ENCODE data around the gene PDGFA.

The PDGFA gene

DNA sequence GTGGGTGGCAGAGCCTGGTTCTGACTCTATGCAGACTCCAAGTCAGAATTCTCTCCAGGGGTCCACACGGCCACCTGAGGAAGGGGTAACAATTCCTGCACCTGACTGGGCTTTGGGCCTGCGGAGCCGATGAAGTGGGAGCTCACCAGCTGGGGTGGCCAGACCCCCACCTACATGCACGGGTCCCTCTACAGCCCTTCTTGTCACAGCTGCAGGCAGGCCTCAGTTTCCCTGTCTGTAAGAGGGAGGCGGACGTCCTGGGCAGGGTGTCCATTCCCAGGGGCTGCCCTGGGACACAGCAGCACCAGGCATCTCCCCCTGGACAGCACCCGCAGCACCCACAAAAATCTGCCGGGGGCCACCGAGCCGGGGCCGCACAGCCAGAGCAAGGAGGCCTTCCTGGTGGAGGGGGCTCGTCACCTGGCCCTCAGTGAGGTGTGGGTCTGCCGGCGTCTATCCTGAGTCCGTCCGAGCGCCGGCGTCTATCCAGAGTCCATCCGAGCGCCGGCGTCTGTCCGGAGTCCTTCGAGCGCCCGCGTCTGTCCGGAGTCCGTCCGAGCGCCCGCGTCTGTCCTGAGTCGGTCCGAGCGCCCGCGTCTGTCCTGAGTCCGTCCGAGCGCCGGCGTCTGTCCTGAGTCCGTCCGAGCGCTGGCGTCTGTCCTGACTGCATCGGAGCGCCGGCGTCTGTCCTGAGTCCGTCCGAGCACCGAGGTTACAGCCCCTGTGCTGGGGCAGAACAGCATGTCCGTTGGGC lies 65.1 kb downstream of the PDGFA start:
- H3K4me1 ChIP-seq (ENCODE audit: control insufficient read depth, insufficient read depth, low read length): peaks cover 12% of the 10 kb centered on the region
- H3K27ac ChIP-seq (ENCODE audit: low read length): no peak overlapping the region
- H3K36me3 ChIP-seq (ENCODE audit: control insufficient read depth, insufficient read depth, low read length): no peaks in the 10 kb centered on the region
- no peaks in the 10 kb centered on the region for H3K9me3 ChIP-seq (ENCODE audit: control insufficient read depth, insufficient read depth, low read length)
- peaks cover 2% of the 10 kb centered on the region; the same call in 1 of the 2 replicates for H3K27me3 ChIP-seq (ENCODE audit: control insufficient read depth, insufficient read depth, low read length)
- DNase-seq (ENCODE audit: low read depth, low spot score): no peak
- WGBS (ENCODE audit: insufficient coverage, insufficient read length): no CpG with 5 or more reads among the region's 56 CpGs
- no peak overlapping the region for H3K4me3 ChIP-seq (ENCODE audit: low read length)

DNA sequence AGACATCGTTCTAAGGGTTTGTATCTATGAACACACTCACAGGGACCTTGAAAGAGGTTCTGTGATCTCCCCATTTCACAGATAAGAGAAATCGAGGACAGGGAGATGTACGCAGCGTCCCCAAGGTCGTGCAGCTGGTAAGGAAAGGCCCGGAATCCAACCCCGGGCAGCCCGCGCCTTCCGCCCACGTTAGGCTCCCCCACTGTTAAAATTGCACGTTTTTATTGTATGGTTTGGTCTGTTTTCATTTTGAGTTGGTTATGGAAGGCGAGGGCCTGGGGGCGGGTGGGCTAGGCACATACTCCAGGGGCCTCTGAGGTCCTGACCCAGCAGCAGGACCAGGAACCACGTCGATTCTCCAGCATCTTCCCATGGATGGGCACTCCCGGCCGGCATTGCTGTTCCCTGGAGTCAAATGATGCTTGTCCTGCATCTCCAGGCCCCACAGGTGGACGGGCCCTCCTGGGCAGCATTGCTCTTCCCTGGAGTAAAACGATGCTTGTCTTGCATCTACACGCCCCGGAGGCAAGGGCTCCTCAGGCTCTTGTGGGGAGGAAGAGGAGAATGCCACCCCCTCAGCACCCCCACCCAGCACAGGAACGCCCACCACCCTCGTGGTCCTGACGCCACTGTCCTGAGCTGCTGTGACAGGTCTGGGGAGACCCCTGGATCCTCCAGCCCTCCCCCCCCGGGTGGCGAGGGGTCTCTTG lies 65.9 kb downstream of the PDGFA start:
- DNase-seq (ENCODE audit: low read depth, low spot score): no peak
- WGBS (ENCODE audit: insufficient coverage, insufficient read length): no CpG with 5 or more reads among the region's 27 CpGs
- Histone ChIP-seq H3K27ac (ENCODE audit: low read length) (no peak overlapping the region), H3K27me3 (ENCODE audit: control insufficient read depth, insufficient read depth, low read length) (peaks cover 2% of the 10 kb centered on the region; the same call in 1 of the 2 replicates), H3K9me3 (ENCODE audit: control insufficient read depth, insufficient read depth, low read length) (no peaks in the 10 kb centered on the region), H3K36me3 (ENCODE audit: control insufficient read depth, insufficient read depth, low read length) (no peaks in the 10 kb centered on the region), H3K4me1 (ENCODE audit: control insufficient read depth, insufficient read depth, low read length) (peaks cover 12% of the 10 kb centered on the region), H3K4me3 (ENCODE audit: low read length) (no peak overlapping the region)

DNA sequence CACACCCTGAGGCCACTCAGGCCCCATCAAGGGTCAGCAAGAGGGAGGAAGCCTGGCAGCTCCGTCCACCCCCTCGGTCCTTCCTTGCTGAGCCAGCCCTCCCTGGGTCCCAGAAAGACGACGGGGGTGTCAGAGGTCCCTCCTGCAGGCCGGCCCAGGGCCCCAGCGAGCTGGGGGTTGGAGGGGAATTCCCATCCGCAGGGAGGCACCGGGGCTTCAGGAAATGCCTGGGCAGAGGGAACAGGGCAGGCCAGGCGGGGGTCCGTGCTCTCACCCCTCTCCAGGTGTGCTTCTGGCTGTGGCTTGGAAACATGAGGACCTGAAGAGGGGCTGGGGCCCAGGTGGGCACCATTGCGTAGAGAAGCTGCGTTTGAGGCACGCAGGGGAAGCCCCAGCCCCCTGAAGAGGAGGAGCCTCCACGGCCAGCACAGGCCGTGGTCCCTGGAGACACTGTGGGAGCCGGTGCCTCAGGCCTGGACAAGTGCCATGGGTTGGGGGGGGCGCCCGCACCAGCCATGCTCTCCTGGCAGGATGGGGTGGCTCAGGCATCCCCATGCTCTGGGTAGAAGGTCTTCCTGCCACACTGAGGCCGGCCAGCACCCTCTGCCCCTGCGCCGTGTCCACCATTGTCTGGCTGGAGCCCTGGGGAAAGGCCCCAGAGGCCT lies 66.7 kb downstream of the PDGFA start:
- no peak for DNase-seq (ENCODE audit: low read depth, low spot score)
- Histone ChIP-seq H3K4me3 (ENCODE audit: low read length) (no peak overlapping the region), H3K4me1 (ENCODE audit: control insufficient read depth, insufficient read depth, low read length) (peaks cover 12% of the 10 kb centered on the region), H3K27me3 (ENCODE audit: control insufficient read depth, insufficient read depth, low read length) (peaks cover 2% of the 10 kb centered on the region; the same call in 1 of the 2 replicates), H3K27ac (ENCODE audit: low read length) (no peak overlapping the region), H3K9me3 (ENCODE audit: control insufficient read depth, insufficient read depth, low read length) (no peaks in the 10 kb centered on the region), H3K36me3 (ENCODE audit: control insufficient read depth, insufficient read depth, low read length) (no peaks in the 10 kb centered on the region)
- no CpG with 5 or more reads among the region's 21 CpGs for WGBS (ENCODE audit: insufficient coverage, insufficient read length)

DNA sequence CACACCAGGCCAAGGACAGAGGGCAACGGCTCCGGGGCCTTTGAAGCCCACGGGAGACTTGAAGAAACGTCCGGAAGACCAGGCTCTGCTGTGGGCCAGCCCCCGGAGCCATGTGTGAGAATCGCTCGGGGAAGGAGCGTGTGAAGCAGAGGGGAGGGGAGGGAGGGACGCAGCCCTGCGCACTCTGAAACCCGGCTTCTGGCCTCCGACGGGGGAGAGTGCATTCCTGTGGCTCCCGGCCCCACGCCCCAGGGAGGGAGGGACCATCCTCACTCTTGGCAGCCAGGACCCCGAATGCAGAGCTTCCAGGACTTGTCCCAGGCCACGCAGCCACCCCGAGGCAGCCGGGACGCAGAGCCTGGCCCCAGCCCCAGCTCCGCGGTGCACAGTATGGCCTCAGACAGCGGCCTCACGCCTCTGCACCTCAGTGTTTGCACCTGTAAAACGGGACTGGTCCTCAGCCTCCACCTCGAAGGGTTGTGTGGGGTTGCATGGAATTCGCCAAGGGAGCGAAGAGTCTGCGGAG lies 67.4 kb downstream of the PDGFA start:
- H3K27me3 ChIP-seq (ENCODE audit: control insufficient read depth, insufficient read depth, low read length): peaks cover 2% of the 10 kb centered on the region; the same call in 1 of the 2 replicates
- no peaks in the 10 kb centered on the region for H3K36me3 ChIP-seq (ENCODE audit: control insufficient read depth, insufficient read depth, low read length)
- peaks cover 12% of the 10 kb centered on the region for H3K4me1 ChIP-seq (ENCODE audit: control insufficient read depth, insufficient read depth, low read length)
- H3K4me3 ChIP-seq (ENCODE audit: low read length): peak overlapping the region; percentile 16; the same call in 1 of the 2 replicates
- WGBS (ENCODE audit: insufficient coverage, insufficient read length): no CpG with 5 or more reads among the region's 30 CpGs
- DNase-seq (ENCODE audit: low read depth, low spot score): no peak
- no peak overlapping the region for H3K27ac ChIP-seq (ENCODE audit: low read length)
- H3K9me3 ChIP-seq (ENCODE audit: control insufficient read depth, insufficient read depth, low read length): no peaks in the 10 kb centered on the region

DNA sequence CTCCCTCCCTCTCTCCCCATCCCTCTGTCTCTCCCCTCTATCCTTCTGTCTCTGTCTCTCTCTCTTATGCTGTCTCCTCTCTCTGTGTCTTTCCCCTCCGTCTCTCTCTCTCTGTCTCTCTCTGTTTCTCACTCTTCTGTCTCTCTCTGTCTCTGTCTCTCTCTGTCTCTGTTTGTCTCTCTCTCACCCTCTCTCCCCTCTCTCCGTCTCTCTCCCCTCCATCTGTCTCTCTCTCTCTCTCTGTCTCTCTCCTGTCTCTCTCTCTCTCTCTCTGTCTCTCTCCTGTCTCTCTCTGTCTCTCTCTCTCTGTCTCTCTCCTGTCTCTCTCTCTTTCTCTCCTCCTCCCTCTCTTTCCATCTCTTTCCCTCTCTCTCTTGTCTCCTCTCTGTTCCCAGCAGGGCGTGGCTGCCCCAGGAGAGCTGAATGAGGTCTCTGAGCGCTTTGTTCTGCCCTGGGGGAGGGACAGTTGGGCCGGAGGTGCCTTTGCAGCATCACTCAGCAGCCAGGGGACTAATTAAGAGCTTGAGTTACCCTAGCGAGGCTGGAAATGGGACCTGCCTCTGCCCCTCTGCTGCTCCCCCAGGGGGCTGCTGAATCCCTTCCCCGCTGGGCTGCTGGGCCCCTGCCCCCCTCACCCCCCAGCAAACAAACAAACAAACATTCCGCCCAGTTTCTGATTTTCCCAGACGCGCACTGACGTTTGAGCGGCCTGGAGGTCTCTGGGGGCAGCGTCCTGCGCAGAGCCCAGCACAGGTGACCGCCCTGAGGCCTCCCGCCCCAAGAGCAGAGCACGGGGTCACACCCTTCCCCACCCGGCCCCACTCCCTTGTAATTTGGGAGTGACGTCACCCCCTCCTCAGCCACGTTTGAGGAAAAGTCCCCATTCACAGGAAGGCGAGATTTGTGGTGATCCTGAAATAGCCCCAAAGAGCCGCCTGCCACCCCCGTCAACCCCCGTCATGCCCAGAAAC lies 68.1 kb downstream of the PDGFA start:
- Histone ChIP-seq H3K27ac (ENCODE audit: low read length) (no peak overlapping the region), H3K27me3 (ENCODE audit: control insufficient read depth, insufficient read depth, low read length) (peaks cover 2% of the 10 kb centered on the region; the same call in 1 of the 2 replicates)
- no CpG with 5 or more reads among the region's 24 CpGs for WGBS (ENCODE audit: insufficient coverage, insufficient read length)

DNA sequence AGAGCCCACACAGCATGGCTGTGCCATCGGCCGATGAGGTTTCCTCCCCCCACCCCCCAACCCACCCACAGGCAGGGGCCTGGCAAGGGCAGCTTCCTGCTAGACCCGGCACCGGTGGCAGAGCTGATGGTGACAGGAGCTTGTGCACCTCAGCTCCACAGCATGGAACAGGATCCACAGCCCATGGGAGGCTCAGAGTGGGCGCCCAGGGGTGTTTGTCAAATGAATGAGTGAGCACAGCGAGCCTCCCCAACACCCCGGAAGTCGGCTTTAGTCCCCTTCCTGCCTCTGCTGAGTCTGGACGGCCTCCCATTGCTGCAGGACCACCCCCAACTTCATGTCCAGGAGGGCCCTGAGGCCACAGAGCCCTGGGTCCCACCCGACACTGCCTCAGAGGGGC lies 68.9 kb downstream of the PDGFA start:
- Histone ChIP-seq H3K4me1 (ENCODE audit: control insufficient read depth, insufficient read depth, low read length) (peaks cover 12% of the 10 kb centered on the region), H3K27me3 (ENCODE audit: control insufficient read depth, insufficient read depth, low read length) (peaks cover 2% of the 10 kb centered on the region; the same call in 1 of the 2 replicates), H3K27ac (ENCODE audit: low read length) (no peak overlapping the region)

More for the DNA sequence above, 68.1 kb downstream of the PDGFA start:
- DNase-seq (ENCODE audit: low read depth, low spot score): no peak
- H3K4me1 ChIP-seq (ENCODE audit: control insufficient read depth, insufficient read depth, low read length): peaks cover 12% of the 10 kb centered on the region
- H3K4me3 ChIP-seq (ENCODE audit: low read length): peak overlapping the region; percentile 16; the same call in 1 of the 2 replicates
- no peaks in the 10 kb centered on the region for H3K9me3 ChIP-seq (ENCODE audit: control insufficient read depth, insufficient read depth, low read length)
- H3K36me3 ChIP-seq (ENCODE audit: control insufficient read depth, insufficient read depth, low read length): no peaks in the 10 kb centered on the region

DNA sequence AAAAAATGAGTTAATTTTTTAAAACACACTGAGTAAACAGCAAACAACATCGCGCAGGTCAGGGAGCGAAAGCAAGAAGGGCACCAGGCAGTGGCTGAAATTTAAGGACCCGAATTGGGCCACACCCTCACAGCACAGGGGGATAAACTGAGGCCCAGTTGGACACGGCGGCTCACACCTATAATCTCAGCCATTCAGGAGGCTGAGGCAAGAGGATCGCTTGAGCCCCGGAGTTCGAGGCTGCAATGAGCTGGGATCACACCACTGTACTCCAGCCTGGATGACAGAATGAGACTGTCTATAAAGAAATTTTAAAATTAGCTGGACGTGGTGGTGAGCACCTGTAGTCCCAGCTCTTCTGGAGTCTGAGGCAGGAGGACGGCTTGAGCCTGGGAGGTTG lies 69.6 kb downstream of the PDGFA start:
- Histone ChIP-seq H3K27ac (ENCODE audit: low read length) (no peak overlapping the region), H3K9me3 (ENCODE audit: control insufficient read depth, insufficient read depth, low read length) (no peaks in the 10 kb centered on the region), H3K4me3 (ENCODE audit: low read length) (no peak overlapping the region), H3K27me3 (ENCODE audit: control insufficient read depth, insufficient read depth, low read length) (peaks cover 2% of the 10 kb centered on the region; the same call in 1 of the 2 replicates), H3K36me3 (ENCODE audit: control insufficient read depth, insufficient read depth, low read length) (no peaks in the 10 kb centered on the region), H3K4me1 (ENCODE audit: control insufficient read depth, insufficient read depth, low read length) (peaks cover 12% of the 10 kb centered on the region)
- WGBS (ENCODE audit: insufficient coverage, insufficient read length): no CpG with 5 or more reads among the region's 11 CpGs
- DNase-seq (ENCODE audit: low read depth, low spot score): no peak

More for the DNA sequence above, 68.9 kb downstream of the PDGFA start:
- DNase-seq (ENCODE audit: low read depth, low spot score): no peak
- Histone ChIP-seq H3K9me3 (ENCODE audit: control insufficient read depth, insufficient read depth, low read length) (no peaks in the 10 kb centered on the region), H3K36me3 (ENCODE audit: control insufficient read depth, insufficient read depth, low read length) (no peaks in the 10 kb centered on the region), H3K4me3 (ENCODE audit: low read length) (no peak overlapping the region)
- WGBS (ENCODE audit: insufficient coverage, insufficient read length): no CpG with 5 or more reads among the region's 10 CpGs

DNA sequence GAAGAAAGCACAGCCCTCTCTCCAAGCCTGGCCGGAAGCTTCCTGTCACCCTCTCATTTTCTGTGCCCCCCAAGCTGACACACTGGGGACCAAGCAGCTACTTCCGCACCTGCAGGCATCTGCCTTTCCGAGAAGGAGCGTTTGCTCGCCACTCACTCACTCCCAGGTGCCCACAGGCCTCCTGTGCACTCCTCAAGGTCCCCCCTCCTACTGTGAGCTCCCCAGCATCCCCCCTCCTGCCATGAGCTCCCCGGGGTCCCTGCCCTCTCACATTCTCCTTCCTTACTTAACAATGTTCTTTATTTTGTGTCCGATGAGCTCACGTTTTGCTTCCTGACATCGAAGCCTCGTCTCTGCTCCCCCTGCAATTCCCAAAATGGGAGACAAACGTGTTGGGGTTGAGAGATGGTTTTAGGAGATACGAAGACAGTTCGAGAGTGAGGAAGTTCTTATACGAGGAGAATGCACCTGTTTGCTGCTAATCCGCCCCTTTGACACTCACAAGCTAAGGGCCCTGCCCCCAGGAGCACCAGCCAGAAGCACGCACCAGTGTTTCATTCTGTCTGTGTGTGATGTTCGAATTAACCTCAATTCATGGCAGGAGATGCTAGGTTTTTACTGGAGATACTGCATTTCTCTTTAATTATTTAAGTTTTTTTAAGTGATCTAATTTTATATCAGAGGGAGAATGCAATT lies 70.2 kb downstream of the PDGFA start:
- no CpG with 5 or more reads among the region's 17 CpGs for WGBS (ENCODE audit: insufficient coverage, insufficient read length)
- Histone ChIP-seq H3K27me3 (ENCODE audit: control insufficient read depth, insufficient read depth, low read length) (peaks cover 2% of the 10 kb centered on the region; the same call in 1 of the 2 replicates), H3K4me3 (ENCODE audit: low read length) (no peak overlapping the region), H3K4me1 (ENCODE audit: control insufficient read depth, insufficient read depth, low read length) (peaks cover 12% of the 10 kb centered on the region), H3K9me3 (ENCODE audit: control insufficient read depth, insufficient read depth, low read length) (no peaks in the 10 kb centered on the region), H3K27ac (ENCODE audit: low read length) (no peak overlapping the region), H3K36me3 (ENCODE audit: control insufficient read depth, insufficient read depth, low read length) (no peaks in the 10 kb centered on the region)
- no peak for DNase-seq (ENCODE audit: low read depth, low spot score)

DNA sequence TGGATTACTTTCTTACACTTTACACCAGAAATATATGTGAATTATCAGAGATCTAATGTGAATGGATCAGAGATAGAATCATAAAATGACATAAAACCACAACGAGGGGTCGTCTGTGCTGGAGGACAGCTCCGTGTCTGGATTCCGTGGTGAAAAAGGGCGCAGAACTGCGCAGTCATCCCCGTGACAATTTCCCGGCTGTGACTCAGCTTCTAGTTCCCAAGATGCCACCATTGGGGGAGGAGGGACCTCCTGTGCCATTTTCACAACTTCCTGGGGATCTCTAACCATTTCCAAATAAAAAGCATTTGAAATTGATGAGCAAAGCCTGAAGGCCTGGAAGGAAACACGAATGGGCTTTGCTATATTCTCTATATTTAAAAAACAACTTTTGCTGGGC lies 72.1 kb downstream of the PDGFA start:
- H3K36me3 ChIP-seq (ENCODE audit: control insufficient read depth, insufficient read depth, low read length): no peaks in the 10 kb centered on the region
- no peak overlapping the region for H3K27ac ChIP-seq (ENCODE audit: low read length)
- no CpG with 5 or more reads among the region's 9 CpGs for WGBS (ENCODE audit: insufficient coverage, insufficient read length)
- H3K4me1 ChIP-seq (ENCODE audit: control insufficient read depth, insufficient read depth, low read length): peaks cover 6% of the 10 kb centered on the region
- H3K4me3 ChIP-seq (ENCODE audit: low read length): no peak overlapping the region
- H3K27me3 ChIP-seq (ENCODE audit: control insufficient read depth, insufficient read depth, low read length): peaks cover 1% of the 10 kb centered on the region; the same call in 1 of the 2 replicates
- no peak for DNase-seq (ENCODE audit: low read depth, low spot score)
- no peaks in the 10 kb centered on the region for H3K9me3 ChIP-seq (ENCODE audit: control insufficient read depth, insufficient read depth, low read length)
